HG02759 (cell line): ENCODE results near the gene TESK2.

Experiments used
- ATAC-seq: cut with Tn5 transposase; IDR thresholded peaks from one replicate; pipeline ENCODE4 v1.9.1; 2021; ENCODE audit warnings: mild to moderate bottlenecking, moderate library complexity; ENCODE audit not compliant: unreplicated experiment

The TESK2 gene

GRCh38 chr1:45306319-45306718, 184.6 kb downstream of the TESK2 start:
- no peak for ATAC-seq

GRCh38 chr1:45305231-45305630, 185.7 kb downstream of the TESK2 start:
- ATAC-seq = no peak

DNA sequence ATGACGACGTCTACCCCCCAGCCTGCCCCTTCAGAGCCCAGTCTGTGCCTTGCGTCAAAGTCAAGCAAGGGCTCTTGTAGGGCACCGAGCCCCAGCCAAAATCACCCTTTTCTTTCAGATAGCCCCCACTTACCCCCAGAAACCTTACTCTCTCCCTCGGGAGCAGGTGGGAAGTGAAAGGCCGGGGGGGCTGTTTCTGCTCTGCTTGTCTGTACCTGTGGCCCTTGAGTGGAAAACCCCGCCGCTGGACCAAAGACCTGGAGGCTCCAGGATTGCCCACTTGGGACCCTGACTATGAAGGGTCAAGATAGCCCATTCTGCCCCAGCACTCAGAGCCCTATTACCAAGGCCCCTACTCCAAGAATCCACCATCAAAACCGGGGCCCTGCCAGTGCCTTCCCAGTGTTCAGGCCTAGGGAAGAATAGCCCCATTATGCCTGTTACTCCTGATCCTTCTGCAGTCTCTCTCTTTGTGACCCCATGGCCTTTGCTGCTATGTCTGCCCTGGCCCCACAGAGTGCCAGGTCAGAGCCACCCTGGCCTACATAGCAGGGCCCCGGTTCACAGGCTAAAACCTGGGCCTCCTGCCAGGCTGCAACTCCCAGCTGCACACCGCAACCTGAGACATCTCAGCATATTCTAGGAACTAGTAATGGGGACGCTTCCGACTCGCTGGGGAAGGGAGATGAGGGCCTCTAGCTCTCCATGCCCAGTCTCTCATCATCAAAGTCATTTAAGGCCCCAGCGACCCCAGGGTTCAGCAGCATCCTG, 186.5 kb downstream of the TESK2 start:
- ATAC-seq = no peak

DNA sequence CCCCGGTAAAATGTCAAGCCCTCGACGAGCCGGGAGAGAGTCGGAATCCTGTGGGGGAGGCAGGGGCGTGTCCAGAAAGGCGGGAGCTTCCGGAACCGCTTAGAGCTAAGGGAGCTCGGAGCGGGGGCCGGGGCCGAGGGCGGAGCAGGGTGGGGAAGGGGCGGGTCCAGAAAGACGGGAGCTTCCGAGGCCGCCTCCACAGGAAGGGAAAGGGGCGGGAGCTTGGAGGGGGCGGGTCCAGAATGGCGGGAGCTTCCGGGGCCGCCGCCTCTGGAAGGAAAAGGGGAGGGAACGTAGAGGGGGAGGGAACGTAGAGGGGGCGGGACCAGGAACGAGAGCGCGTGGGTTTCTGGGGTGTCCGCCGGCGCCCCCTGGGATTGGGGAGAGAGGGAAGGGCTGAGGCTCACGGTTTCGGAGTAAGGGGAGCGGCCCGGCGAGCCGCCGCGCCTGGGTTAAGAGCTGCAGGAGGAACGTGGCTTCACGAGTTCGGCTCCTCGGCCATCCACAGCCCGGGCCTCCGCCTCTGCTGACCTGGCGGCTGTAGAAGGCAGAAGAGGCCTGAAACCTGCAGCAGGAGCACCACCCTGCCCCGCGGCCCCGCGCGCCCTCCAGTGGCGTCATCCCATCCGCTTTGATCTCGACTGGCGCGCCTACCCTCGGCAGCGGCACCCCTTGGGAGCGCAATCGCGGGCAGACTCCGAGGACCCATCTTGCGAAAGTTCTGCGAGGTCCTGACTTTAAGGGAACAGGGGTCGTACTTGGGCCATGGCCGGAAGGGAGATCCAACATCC, 187.2 kb downstream of the TESK2 start:
- peak; percentile 74 for ATAC-seq

DNA sequence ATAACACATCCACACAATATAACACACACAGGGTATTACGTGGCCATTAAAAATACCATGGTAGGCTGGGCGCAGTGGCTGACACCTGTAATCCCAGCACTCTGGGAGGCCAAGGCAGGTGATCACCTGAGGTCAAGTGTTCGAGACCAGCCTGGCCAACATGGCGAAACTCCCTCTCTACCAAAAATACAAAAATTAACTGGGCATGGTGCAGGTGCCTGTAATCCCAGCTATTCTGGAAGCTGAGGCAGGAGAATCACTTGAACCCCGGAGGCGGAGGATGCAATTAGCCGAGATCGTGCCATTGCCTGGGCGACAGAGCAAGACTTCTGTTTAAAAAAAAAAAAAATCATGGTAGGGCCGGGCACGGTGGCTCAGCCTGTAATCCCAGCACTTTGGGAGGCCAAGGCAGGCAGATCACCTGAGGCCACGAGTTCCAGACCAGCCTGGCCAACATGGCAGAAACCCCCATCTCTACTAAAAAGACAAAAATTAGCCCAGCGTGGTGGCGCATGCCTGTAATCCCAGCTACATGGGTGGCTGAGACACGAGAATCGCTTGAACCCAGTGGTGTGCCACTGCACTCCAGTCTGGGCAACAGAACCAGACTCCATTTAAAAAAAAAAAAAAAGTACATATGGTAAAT, 188.3 kb downstream of the TESK2 start:
- no peak for ATAC-seq

DNA sequence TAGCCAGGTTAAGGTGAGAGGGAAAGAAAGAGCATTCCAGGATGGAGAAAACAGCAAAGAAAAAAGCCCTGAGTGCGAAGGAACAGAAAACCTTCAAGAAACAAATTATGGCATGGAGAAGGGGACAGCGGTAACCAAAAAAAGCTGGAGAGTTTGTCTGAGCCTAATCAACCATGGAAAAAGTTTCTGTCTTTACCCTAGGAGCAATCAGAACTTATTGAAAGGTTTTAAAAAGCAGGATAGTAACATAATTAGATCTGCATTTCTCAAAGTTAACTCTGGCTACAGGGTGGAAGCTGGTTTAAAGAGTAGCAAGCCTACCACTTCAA, 190.3 kb downstream of the TESK2 start:
- ATAC-seq = no peak

- no peak for ATAC-seq
These were observed 190.8 kb downstream of the TESK2 start for GRCh38 chr1:45299981-45300668.

DNA sequence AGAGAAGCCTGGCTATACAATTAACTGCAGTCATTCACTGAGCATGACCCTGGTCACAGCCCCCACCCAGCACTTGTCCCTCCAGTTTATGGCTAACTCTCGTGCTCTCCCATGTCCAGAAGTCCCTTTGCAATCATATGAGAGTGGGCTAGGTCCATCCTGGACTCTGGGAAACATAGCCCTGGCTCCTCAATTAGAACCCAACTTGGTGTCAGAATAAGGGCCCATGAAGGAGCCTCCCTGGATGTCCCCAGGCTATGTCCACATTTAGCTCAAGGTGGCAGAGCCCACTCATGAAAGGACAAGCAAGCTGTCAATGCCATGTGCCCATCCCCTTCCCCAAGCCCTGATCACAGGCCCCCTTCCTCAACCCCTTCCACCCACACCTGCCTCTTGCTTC, 191.7 kb downstream of the TESK2 start:
- ATAC-seq = no peak

DNA sequence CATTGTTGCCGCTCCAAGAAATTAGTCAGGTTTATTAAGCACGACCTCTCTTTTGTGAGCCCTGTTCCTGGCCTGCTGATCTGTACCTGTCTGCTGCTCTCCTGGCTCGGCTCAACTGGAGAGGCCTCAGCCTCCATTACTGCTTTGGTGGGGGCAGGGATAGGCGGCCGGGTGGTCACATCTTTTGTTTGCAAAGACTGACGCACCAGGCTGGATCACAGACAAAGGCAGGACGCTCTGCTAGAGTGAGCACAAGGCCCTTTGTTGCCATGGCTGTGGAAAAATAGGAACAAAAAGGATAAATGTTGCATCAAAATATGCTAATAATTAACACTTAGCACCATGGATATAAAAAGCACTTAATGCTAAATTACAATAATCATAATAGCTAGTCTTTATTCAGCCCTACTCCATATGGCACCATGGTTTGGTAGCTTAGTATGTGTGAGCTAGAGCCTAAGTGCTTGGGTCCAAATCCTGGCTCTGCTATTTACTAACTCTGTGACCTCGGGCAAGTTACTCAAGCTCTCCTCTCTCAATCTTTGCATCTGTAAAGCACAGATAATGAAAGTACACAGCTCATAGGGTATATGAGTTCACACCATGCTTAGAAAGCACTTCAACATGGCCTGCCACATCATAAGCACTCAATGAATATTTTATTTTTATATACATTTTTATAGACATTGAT, 193.2 kb downstream of the TESK2 start:
- no peak for ATAC-seq
